OCI-LY3 (cell line): ENCODE results near the gene MAMLD1.

Experiments
- EZH2phosphoT487 ChIP-seq: fragments of 200-600 bp; shearing (Covaris generic); IDR thresholded peaks from 2 replicates; pipeline ENCODE4 v1.6.1; 2018; ENCODE audit warnings: antibody characterized with exemption, mixed run types, low read depth
- TF ChIP-seq, protein P1 (sequence below): fragments of 200-600, 300-600 bp; sonication (generic); IDR thresholded peaks from 2 replicates; pipeline ENCODE4 v1.5.1; 2014; ENCODE audit warnings: antibody characterized with exemption, low read length, low read depth

DNA sequence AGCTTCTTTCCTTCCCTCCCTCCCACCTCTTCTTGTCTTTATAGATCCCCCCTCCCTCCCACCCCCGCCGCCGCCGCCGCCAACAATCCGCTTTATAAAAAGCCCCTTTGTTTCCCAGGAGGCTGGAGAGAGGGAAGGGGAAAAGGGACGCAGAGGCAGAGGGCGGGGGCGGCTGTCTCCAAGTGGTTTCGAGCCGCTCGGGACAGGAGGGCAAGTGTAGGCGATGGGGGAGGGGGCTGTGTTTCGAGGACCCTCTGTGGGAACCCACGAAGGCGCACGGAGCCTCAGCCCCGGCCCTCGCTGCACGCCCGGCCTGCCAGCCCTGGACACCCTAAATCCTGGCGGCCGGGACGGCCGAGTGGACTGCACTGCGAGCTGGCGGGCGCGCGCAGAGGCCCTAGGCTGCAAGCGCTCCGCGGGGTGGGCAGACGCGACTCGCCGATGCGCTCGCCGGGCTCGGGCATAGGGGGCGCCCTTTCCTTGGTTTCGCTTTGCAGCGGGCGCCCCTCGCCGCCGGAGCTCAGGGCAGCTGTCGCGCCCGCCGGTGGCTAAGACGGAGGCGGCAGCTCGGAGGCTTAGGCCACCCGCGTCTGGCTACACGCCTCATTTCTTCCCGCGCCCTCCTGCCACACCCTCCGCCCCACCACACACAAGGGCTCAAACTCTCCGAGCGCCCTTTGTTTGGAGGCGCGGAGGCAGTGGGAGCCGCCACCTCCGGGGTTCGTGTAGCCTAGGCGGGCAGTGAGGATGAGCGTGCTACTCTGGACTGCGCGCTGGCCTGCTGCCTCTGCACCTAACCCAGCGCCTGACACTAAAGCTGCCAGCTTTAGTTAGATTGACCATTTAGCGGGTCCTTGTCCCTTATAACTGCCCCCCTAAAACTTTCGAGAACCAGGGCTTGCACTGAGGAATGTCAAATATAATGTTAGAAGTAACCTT, 2.2 kb downstream of the MAMLD1 start:
- TF ChIP-seq, protein P1, sequence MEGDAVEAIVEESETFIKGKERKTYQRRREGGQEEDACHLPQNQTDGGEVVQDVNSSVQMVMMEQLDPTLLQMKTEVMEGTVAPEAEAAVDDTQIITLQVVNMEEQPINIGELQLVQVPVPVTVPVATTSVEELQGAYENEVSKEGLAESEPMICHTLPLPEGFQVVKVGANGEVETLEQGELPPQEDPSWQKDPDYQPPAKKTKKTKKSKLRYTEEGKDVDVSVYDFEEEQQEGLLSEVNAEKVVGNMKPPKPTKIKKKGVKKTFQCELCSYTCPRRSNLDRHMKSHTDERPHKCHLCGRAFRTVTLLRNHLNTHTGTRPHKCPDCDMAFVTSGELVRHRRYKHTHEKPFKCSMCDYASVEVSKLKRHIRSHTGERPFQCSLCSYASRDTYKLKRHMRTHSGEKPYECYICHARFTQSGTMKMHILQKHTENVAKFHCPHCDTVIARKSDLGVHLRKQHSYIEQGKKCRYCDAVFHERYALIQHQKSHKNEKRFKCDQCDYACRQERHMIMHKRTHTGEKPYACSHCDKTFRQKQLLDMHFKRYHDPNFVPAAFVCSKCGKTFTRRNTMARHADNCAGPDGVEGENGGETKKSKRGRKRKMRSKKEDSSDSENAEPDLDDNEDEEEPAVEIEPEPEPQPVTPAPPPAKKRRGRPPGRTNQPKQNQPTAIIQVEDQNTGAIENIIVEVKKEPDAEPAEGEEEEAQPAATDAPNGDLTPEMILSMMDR = peak; percentile 32
- TF ChIP-seq EZH2phosphoT487 = no peak
